GM23338 (cell line): Measurements from ENCODE around the gene USP6NL.

Experiments used
- CREB1 ChIP-seq: fragments of 250-450 bp; sonication (Bioruptor Pico); IDR thresholded peaks from 2 replicates; pipeline ENCODE4 v1.5.0; 2020; ENCODE audit warnings: low read depth, mild to moderate bottlenecking, moderate library complexity
- CTCF ChIP-seq, 2 experiments: fragments of 200-600 bp in 1 of 2; sonication (generic) in 1 of 2; conservative IDR thresholded peaks; 2 replicates each; pipeline versions ENCODE4 v1.5.1 to v1.6.1; 2016 to 2017; ENCODE audit warnings: antibody characterized with exemption in 2 of 2, low read depth in 2 of 2, mild to moderate bottlenecking in 2 of 2, moderate library complexity in 1 of 2
- EZH2 ChIP-seq: fragments of 200-600 bp; sonication (generic); IDR thresholded peaks from one replicate; pipeline ENCODE4 v1.8.0; 2017; ENCODE audit warnings: antibody characterized with exemption, mild to moderate bottlenecking, low read depth; ENCODE audit not compliant: unreplicated experiment
- EZH2phosphoT487 ChIP-seq: fragments of 200-600 bp; sonication (generic); IDR thresholded peaks from one replicate; pipeline ENCODE4 v1.8.1; 2018; ENCODE audit warnings: antibody characterized with exemption; ENCODE audit not compliant: unreplicated experiment
- JUNB ChIP-seq: IDR thresholded peaks from one replicate; pipeline ENCODE4 v1.6.1; 2016; ENCODE audit warnings: antibody characterized with exemption; ENCODE audit not compliant: unreplicated experiment
- NANOG ChIP-seq: IDR thresholded peaks from 2 replicates; pipeline ENCODE4 v1.6.1; 2016; ENCODE audit warnings: antibody characterized with exemption, borderline replicate concordance
- POLR2AphosphoS5 ChIP-seq: IDR thresholded peaks from 2 replicates; pipeline ENCODE4 v1.6.1; 2016; ENCODE audit warnings: antibody characterized with exemption, low read depth
- ZNF114 ChIP-seq: fragments of 250-450 bp; sonication (Bioruptor Pico); IDR thresholded peaks from 2 replicates; pipeline ENCODE4 v1.5.0; 2020; ENCODE audit warnings: mild to moderate bottlenecking, moderate library complexity
- TF ChIP-seq, protein P1 (sequence below): IDR thresholded peaks from one replicate; pipeline ENCODE4 v1.6.1; 2018; ENCODE audit warnings: antibody characterized with exemption; ENCODE audit not compliant: unreplicated experiment
- TF ChIP-seq, protein P2 (sequence below): fragments of 250-450 bp; sonication (Bioruptor Pico); IDR thresholded peaks from 2 replicates; pipeline ENCODE4 v1.5.0; 2020; ENCODE audit warnings: mild to moderate bottlenecking, moderate library complexity
- TF ChIP-seq, protein P3 (sequence below): IDR thresholded peaks from 2 replicates; pipeline ENCODE4 v1.6.1; 2016; ENCODE audit warnings: antibody characterized with exemption

DNA sequence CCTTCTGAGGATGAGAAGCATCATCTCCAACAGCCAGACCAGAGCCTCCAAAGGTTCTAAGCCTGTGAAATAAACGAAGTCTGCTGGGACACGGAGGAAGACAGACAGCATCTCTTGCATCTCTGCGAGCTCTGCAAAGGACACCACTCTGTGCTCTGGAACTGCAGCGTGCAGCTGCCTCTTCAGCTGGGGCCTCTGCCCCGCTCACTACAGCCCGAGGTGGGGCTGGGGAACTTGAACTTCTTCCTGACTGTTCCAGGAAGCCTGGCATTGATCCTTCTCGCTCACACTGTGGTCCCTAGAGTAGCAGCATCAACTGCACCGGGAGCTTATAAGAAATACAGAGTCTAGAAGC, 163.3 kb downstream of the USP6NL start:
- no peak for TF ChIP-seq CTCF (conservative IDR thresholded peaks at IDR 0.05; ENCODE audit: low read depth in 2 of 2)
- no peak for TF ChIP-seq EZH2
- TF ChIP-seq, protein P1, sequence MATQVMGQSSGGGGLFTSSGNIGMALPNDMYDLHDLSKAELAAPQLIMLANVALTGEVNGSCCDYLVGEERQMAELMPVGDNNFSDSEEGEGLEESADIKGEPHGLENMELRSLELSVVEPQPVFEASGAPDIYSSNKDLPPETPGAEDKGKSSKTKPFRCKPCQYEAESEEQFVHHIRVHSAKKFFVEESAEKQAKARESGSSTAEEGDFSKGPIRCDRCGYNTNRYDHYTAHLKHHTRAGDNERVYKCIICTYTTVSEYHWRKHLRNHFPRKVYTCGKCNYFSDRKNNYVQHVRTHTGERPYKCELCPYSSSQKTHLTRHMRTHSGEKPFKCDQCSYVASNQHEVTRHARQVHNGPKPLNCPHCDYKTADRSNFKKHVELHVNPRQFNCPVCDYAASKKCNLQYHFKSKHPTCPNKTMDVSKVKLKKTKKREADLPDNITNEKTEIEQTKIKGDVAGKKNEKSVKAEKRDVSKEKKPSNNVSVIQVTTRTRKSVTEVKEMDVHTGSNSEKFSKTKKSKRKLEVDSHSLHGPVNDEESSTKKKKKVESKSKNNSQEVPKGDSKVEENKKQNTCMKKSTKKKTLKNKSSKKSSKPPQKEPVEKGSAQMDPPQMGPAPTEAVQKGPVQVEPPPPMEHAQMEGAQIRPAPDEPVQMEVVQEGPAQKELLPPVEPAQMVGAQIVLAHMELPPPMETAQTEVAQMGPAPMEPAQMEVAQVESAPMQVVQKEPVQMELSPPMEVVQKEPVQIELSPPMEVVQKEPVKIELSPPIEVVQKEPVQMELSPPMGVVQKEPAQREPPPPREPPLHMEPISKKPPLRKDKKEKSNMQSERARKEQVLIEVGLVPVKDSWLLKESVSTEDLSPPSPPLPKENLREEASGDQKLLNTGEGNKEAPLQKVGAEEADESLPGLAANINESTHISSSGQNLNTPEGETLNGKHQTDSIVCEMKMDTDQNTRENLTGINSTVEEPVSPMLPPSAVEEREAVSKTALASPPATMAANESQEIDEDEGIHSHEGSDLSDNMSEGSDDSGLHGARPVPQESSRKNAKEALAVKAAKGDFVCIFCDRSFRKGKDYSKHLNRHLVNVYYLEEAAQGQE = no peak
- no peak for TF ChIP-seq EZH2phosphoT487
- TF ChIP-seq NANOG = no peak
- TF ChIP-seq POLR2AphosphoS5 = no peak
- TF ChIP-seq, protein P2, sequence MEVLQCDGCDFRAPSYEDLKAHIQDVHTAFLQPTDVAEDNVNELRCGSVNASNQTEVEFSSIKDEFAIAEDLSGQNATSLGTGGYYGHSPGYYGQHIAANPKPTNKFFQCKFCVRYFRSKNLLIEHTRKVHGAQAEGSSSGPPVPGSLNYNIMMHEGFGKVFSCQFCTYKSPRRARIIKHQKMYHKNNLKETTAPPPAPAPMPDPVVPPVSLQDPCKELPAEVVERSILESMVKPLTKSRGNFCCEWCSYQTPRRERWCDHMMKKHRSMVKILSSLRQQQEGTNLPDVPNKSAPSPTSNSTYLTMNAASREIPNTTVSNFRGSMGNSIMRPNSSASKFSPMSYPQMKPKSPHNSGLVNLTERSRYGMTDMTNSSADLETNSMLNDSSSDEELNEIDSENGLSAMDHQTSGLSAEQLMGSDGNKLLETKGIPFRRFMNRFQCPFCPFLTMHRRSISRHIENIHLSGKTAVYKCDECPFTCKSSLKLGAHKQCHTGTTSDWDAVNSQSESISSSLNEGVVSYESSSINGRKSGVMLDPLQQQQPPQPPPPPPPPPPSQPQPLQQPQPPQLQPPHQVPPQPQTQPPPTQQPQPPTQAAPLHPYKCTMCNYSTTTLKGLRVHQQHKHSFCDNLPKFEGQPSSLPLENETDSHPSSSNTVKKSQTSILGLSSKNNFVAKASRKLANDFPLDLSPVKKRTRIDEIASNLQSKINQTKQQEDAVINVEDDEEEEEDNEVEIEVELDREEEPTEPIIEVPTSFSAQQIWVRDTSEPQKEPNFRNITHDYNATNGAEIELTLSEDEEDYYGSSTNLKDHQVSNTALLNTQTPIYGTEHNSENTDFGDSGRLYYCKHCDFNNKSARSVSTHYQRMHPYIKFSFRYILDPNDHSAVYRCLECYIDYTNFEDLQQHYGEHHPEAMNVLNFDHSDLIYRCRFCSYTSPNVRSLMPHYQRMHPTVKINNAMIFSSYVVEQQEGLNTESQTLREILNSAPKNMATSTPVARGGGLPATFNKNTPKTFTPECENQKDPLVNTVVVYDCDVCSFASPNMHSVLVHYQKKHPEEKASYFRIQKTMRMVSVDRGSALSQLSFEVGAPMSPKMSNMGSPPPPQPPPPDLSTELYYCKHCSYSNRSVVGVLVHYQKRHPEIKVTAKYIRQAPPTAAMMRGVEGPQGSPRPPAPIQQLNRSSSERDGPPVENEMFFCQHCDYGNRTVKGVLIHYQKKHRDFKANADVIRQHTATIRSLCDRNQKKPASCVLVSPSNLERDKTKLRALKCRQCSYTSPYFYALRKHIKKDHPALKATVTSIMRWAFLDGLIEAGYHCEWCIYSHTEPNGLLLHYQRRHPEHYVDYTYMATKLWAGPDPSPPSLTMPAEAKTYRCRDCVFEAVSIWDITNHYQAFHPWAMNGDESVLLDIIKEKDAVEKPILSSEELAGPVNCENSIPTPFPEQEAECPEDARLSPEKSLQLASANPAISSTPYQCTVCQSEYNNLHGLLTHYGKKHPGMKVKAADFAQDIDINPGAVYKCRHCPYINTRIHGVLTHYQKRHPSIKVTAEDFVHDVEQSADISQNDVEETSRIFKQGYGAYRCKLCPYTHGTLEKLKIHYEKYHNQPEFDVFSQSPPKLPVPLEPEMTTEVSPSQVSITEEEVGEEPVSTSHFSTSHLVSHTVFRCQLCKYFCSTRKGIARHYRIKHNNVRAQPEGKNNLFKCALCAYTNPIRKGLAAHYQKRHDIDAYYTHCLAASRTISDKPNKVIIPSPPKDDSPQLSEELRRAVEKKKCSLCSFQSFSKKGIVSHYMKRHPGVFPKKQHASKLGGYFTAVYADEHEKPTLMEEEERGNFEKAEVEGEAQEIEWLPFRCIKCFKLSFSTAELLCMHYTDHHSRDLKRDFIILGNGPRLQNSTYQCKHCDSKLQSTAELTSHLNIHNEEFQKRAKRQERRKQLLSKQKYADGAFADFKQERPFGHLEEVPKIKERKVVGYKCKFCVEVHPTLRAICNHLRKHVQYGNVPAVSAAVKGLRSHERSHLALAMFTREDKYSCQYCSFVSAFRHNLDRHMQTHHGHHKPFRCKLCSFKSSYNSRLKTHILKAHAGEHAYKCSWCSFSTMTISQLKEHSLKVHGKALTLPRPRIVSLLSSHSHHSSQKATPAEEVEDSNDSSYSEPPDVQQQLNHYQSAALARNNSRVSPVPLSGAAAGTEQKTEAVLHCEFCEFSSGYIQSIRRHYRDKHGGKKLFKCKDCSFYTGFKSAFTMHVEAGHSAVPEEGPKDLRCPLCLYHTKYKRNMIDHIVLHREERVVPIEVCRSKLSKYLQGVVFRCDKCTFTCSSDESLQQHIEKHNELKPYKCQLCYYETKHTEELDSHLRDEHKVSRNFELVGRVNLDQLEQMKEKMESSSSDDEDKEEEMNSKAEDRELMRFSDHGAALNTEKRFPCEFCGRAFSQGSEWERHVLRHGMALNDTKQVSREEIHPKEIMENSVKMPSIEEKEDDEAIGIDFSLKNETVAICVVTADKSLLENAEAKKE (CRISPR knock-in tag) = no peak
- TF ChIP-seq, protein P3, sequence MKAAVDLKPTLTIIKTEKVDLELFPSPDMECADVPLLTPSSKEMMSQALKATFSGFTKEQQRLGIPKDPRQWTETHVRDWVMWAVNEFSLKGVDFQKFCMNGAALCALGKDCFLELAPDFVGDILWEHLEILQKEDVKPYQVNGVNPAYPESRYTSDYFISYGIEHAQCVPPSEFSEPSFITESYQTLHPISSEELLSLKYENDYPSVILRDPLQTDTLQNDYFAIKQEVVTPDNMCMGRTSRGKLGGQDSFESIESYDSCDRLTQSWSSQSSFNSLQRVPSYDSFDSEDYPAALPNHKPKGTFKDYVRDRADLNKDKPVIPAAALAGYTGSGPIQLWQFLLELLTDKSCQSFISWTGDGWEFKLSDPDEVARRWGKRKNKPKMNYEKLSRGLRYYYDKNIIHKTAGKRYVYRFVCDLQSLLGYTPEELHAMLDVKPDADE = no peak
- no peak for TF ChIP-seq CREB1
- TF ChIP-seq JUNB = no peak
- TF ChIP-seq ZNF114 (CRISPR knock-in tag) = no peak
